Right cardiac atrium (tissue), 5 donors: ENCODE data around the gene HSD17B11. TPM values are rescaled to one million over a fixed set of nuclear protein-coding genes. Genes with fewer than 3 reads are reported as not detected.
"Not testable (repeated sequence)": the region's sequence is repeated elsewhere in the genome, so short reads cannot be mapped to it uniquely, and the experiment has no call there.

Experiments used
- ATAC-seq, 2 donors: fragments of 200-7000 bp; cut with Tn5 transposase; one replicate each; pipeline versions ENCODE4 v1.8.0 to v1.9.1; 2020; ENCODE audit warnings: moderate library complexity in 2 of 2, mild to moderate bottlenecking in 1 of 2
- DNase-seq, 3 donors: peaks; one replicate each; pipeline ENCODE4 v3.0.0-alpha.2; 2020
- H3K27ac ChIP-seq: one replicate; pipeline ENCODE4 v1.5.1; 2013; ENCODE audit warnings: mild to moderate bottlenecking, low read length, control low read depth, moderate library complexity
- H3K27me3 ChIP-seq: one replicate; pipeline ENCODE4 v1.6.1; 2013; ENCODE audit not compliant: control insufficient read depth, insufficient read depth
- H3K4me1 ChIP-seq: one replicate; pipeline ENCODE4 v1.6.1; 2013; ENCODE audit warnings: low read length; ENCODE audit not compliant: control insufficient read depth, insufficient read depth
- H3K4me3 ChIP-seq: one replicate; pipeline ENCODE4 v1.5.1; 2013; ENCODE audit warnings: low read length, control low read depth
- H3K9me3 ChIP-seq: one replicate; pipeline ENCODE4 v1.6.1; 2013; ENCODE audit warnings: low read length; ENCODE audit not compliant: control insufficient read depth
- WGBS: extraction: QIAGEN DNeasy Blood & Tissue Kit; methylation state at CpG from one replicate; pipeline ENCODE4 v1.1.7; 2013; 5-methylcytosine and 5-hydroxymethylcytosine counted together
- intact Hi-C, 4 donors: fragments of 100-400 bp; cut with DNase I; formaldehyde crosslinking; loops; one replicate each; pipeline versions ENCODE4 v1.11.0 to v1.14.0; 2022 to 2023
- microRNA-seq, 2 donors: library from miRNA; unstranded; fragments of <30 nt; microRNA quantifications; one replicate each; pipeline ENCODE4 v1.2.0, GENCODE V29; 2020 to 2021
- polyA plus RNA-seq: library from polyadenylated mRNA; stranded (reverse); fragments of 200-250 nt; gene quantifications from one replicate; pipeline ENCODE4 v1.2.3, GENCODE V29; 2013
- total RNA-seq, 4 donors: library from RNA; stranded (reverse); fragmentation: NEBNext Ultra II Directional; extraction: Animal tissue kit (Norgen Biotek cat#: 25700); gene quantifications; one replicate each; pipeline ENCODE4 v1.2.1, GENCODE V29; 2021
- donor health status: healthy with polysubstance abuse.
- donor health status: DM: no; HTN: yes; CAD: no.
- donor health status: DM: no; HTN: no; CAD: no.
- donor health status: DM: no; HTN: yes; CAD: no; lungs with severe emphysema.
- donor health status: DM: yes; HTN: yes; CAD: no.

Gene HSD17B11
- total and polyA plus RNA-seq, 5 donors: 16.4 to 30.0 (median 19.2) TPM

GRCh38 chr4:87304745-87305432 is 86.1 kb downstream of the HSD17B11 start:
- ATAC-seq: no peak

GRCh38 chr4:87299898-87300297 is 91.1 kb downstream of the HSD17B11 start:
- Histone ChIP-seq H3K9me3 (no peaks in the 10 kb centered on the region), H3K27ac (no peak overlapping the region), H3K4me1 (no peaks in the 10 kb centered on the region), H3K4me3 (no peak overlapping the region), H3K27me3 (no peaks in the 10 kb centered on the region)
- DNase-seq (no peak), ATAC-seq (no peak)
- 57% methylated on average over 4 of the region's 4 CpGs for WGBS
- intact Hi-C loops: no loop called here

More at GRCh38 chr4:87304745-87305432, 86.1 kb downstream of the HSD17B11 start:
- Histone ChIP-seq H3K27me3 (no peaks in the 10 kb centered on the region), H3K4me1 (no peaks in the 10 kb centered on the region), H3K4me3 (no peak overlapping the region), H3K9me3 (no peaks in the 10 kb centered on the region), H3K27ac (no peak overlapping the region)
- intact Hi-C loops: no loop called here
- no peak for DNase-seq
- 82% methylated on average over 10 of the region's 10 CpGs for WGBS

- DNase-seq (no peak), ATAC-seq (no peak)
- Histone ChIP-seq H3K9me3 (no peaks in the 10 kb centered on the region), H3K4me1 (no peaks in the 10 kb centered on the region), H3K27ac (no peak overlapping the region), H3K27me3 (no peaks in the 10 kb centered on the region), H3K4me3 (no peak overlapping the region)
- intact Hi-C loops: no loop called here
- 72% methylated on average over 2 of the region's 2 CpGs for WGBS
These were observed 92.6 kb downstream of the HSD17B11 start for GRCh38 chr4:87298362-87298761.

GRCh38 chr4:87294911-87295310 is 96.1 kb downstream of the HSD17B11 start:
- DNase-seq, H3K4me1 ChIP-seq, H3K4me3 ChIP-seq, H3K27me3 ChIP-seq, intact Hi-C loops, H3K9me3 ChIP-seq, H3K27ac ChIP-seq, ATAC-seq: not testable (repeated sequence)
- 82% methylated on average over 11 of the region's 11 CpGs for WGBS

- H3K4me1 ChIP-seq, H3K9me3 ChIP-seq, intact Hi-C loops: not testable (repeated sequence)
These were observed 97.1 kb downstream of the HSD17B11 start for GRCh38 chr4:87293889-87294288.

GRCh38 chr4:87286970-87287369 is 104.0 kb downstream of the HSD17B11 start:
- H3K4me3 ChIP-seq: no peak overlapping the region
- intact Hi-C loops: no loop called here
- WGBS: 93% methylated on average over 1 of the region's 1 CpG
- no peak overlapping the region for H3K27ac ChIP-seq
- H3K4me1 ChIP-seq: no peaks in the 10 kb centered on the region
- ATAC-seq: no peak
- DNase-seq: no peak
- no peaks in the 10 kb centered on the region for H3K27me3 ChIP-seq
- no peaks in the 10 kb centered on the region for H3K9me3 ChIP-seq

More at GRCh38 chr4:87293889-87294288, 97.1 kb downstream of the HSD17B11 start:
- WGBS: 93% methylated on average over 7 of the region's 7 CpGs
- DNase-seq, ATAC-seq, H3K27me3 ChIP-seq, H3K4me3 ChIP-seq, H3K27ac ChIP-seq: not testable (repeated sequence)

Small RNAs within 50 kb of the gene (microRNA-seq; reads per million reads assigned to microRNA genes)
- gene MIR5705: 0 reads per million in 2 donors

Other genes starting within 250 kb of the HSD17B11 start
- gene KLHL8, start 170.6 kb downstream of the HSD17B11 start, total RNA-seq: 10 to 100 TPM; 10.8 to 14.6 (median 11.9) TPM
- 3.4 TPM for gene KLHL8, start 170.6 kb downstream of the HSD17B11 start, polyA plus RNA-seq
- gene HSD17B13, start 68.3 kb downstream of the HSD17B11 start, total RNA-seq: under 1 TPM in 3 of 4 donors, not detected in 1; 0.09 to 0.12 (median 0.11) TPM
- 0.14 TPM for gene HSD17B13, start 68.3 kb downstream of the HSD17B11 start, polyA plus RNA-seq
- gene NUDT9, start 31.4 kb upstream of the HSD17B11 start, total RNA-seq: 10 to 100 TPM; 27.1 to 36.5 (median 30.8) TPM
- 52.8 TPM for gene NUDT9, start 31.4 kb upstream of the HSD17B11 start, polyA plus RNA-seq
- 100 to 1,000 TPM; 343 to 386 (median 355) TPM for gene SPARCL1, start 138.2 kb upstream of the HSD17B11 start, total RNA-seq
- 492 TPM for gene SPARCL1, start 138.2 kb upstream of the HSD17B11 start, polyA plus RNA-seq
- not detected for gene DSPP, start 217.3 kb upstream of the HSD17B11 start, total RNA-seq
- not detected for gene DSPP, start 217.3 kb upstream of the HSD17B11 start, polyA plus RNA-seq